Esophagus muscularis mucosa (tissue), 3 donors: Measurements from ENCODE around the gene PSMG1.

Source experiments
- CTCF ChIP-seq, 3 experiments: fragments of 200-600 bp in 2 of 3; fragments of 450-650 bp in 1 of 3; sonication (generic) in 2 of 3; IDR thresholded peaks; one replicate each; pipeline ENCODE4 v1.5.1; 2017 to 2019; ENCODE audit warnings: antibody characterized with exemption in 3 of 3, mild to moderate bottlenecking in 2 of 3, moderate library complexity in 1 of 3
- POLR2AphosphoS5 ChIP-seq, 2 donors: sonication (generic); formaldehyde crosslinking; IDR thresholded peaks; one replicate each; pipeline ENCODE4 v1.6.1; 2017; ENCODE audit warnings: antibody characterized with exemption in 2 of 2

- TF ChIP-seq CTCF (IDR thresholded peaks at IDR 0.05) (no peak), POLR2AphosphoS5 (IDR thresholded peaks at IDR 0.05) (no peak)
These were observed 25.5 kb upstream of the PSMG1 start for GRCh38 chr21:39208624-39209333.
